Liver (tissue), 9 donors: ENCODE measurements around the gene EFCAB12. TPM values are rescaled to one million over a fixed set of nuclear protein-coding genes. Genes with fewer than 3 reads are reported as not detected.
"Not testable (repeated sequence)": the region's sequence is repeated elsewhere in the genome, so short reads cannot be mapped to it uniquely, and the experiment has no call there.

Experiments
- DNase-seq: peaks from one replicate; pipeline ENCODE4 v3.0.0-alpha.2; 2017; ENCODE audit warnings: low spot score
- H3K27ac ChIP-seq, 2 donors: one replicate each; pipeline ENCODE4 v1.7.0; 2013; ENCODE audit warnings: inconsistent platforms in 2 of 2, low read length in 2 of 2, control low read depth in 1 of 2, low read depth in 1 of 2, mild to moderate bottlenecking in 1 of 2
- H3K27me3 ChIP-seq, 4 donors: one replicate each; pipeline versions ENCODE4 v1.6.1 to v1.7.0; 2013; ENCODE audit warnings: low read length in 3 of 4, inconsistent platforms in 1 of 4, mild to moderate bottlenecking in 1 of 4, moderate library complexity in 1 of 4; ENCODE audit not compliant: control insufficient read depth in 4 of 4, insufficient read depth in 4 of 4
- H3K36me3 ChIP-seq, 4 donors: one replicate each; pipeline versions ENCODE4 v1.6.1 to v1.7.0; 2013; ENCODE audit warnings: low read length in 3 of 4, mild to moderate bottlenecking in 3 of 4, low read depth in 1 of 4, moderate library complexity in 1 of 4; ENCODE audit not compliant: control insufficient read depth in 4 of 4, insufficient read depth in 3 of 4
- H3K4me1 ChIP-seq, 4 donors: one replicate each; pipeline versions ENCODE4 v1.6.1 to v1.7.0; 2013; ENCODE audit warnings: low read length in 3 of 4, mild to moderate bottlenecking in 3 of 4, moderate library complexity in 1 of 4; ENCODE audit not compliant: control insufficient read depth in 4 of 4, insufficient read depth in 4 of 4
- H3K4me3 ChIP-seq, 3 donors: one replicate each; pipeline versions ENCODE4 v1.6.1 to v1.7.0; 2013; ENCODE audit warnings: low read length in 3 of 3, control low read depth in 1 of 3, low read depth in 1 of 3, mild to moderate bottlenecking in 1 of 3
- H3K9ac ChIP-seq, 2 donors: one replicate each; pipeline ENCODE4 v1.7.0; 2013; ENCODE audit warnings: low read length in 2 of 2, mild to moderate bottlenecking in 2 of 2, moderate library complexity in 2 of 2, control low read depth in 1 of 2, low read depth in 1 of 2
- H3K9me3 ChIP-seq, 4 donors: one replicate each; pipeline versions ENCODE4 v1.6.1 to v1.7.0; 2013; ENCODE audit warnings: low read length in 3 of 4; ENCODE audit not compliant: control insufficient read depth in 4 of 4
- HNF4A ChIP-seq, 2 donors: conservative IDR thresholded peaks; 2 replicates each; pipeline ENCODE4 v1.6.1; 2016; ENCODE audit warnings: antibody characterized with exemption in 2 of 2, mild to moderate bottlenecking in 2 of 2
- JUND ChIP-seq, 2 donors: IDR thresholded peaks; 2 replicates each; pipeline ENCODE4 v1.6.1; 2016; ENCODE audit warnings: antibody characterized with exemption in 2 of 2
- NR2F2 ChIP-seq: IDR thresholded peaks from 2 replicates; pipeline ENCODE4 v1.6.1; 2016; ENCODE audit warnings: antibody characterized with exemption
- RXRA ChIP-seq, 2 donors: IDR thresholded peaks; 2 replicates each; pipeline ENCODE4 v1.6.1; 2017 to 2018; ENCODE audit warnings: antibody characterized with exemption in 2 of 2, mild to moderate bottlenecking in 1 of 2
- SP1 ChIP-seq: IDR thresholded peaks from 2 replicates; pipeline ENCODE4 v1.6.1; 2018; ENCODE audit warnings: antibody characterized with exemption, mild to moderate bottlenecking
- TAF1 ChIP-seq: conservative IDR thresholded peaks from 2 replicates; pipeline ENCODE4 v1.6.1; 2016; ENCODE audit warnings: antibody characterized with exemption, mild to moderate bottlenecking
- YY1 ChIP-seq: IDR thresholded peaks from 2 replicates; pipeline ENCODE4 v1.6.1; 2016; ENCODE audit warnings: antibody characterized with exemption, mild to moderate bottlenecking
- WGBS: extraction: QIAGEN DNeasy Blood & Tissue Kit; methylation state at CpG from one replicate; pipeline ENCODE4 v1.1.7; 2013; 5-methylcytosine and 5-hydroxymethylcytosine counted together
- polyA plus RNA-seq, 2 donors: library from polyadenylated mRNA; stranded (reverse) in 1 of 2; unstranded in 1 of 2; fragments of 200-250 nt in 1 of 2; fragments of >200 nt in 1 of 2; fragmentation: Nextera tagmentation in 1 of 2; extraction: Ambion mirVana in 1 of 2; gene quantifications; one replicate each; pipeline versions ENCODE4 v1.2.1 to v1.2.3, GENCODE V29; 2013 to 2015
- total RNA-seq, 2 donors: library from RNA; depleted of rRNA; stranded (reverse); fragments of >200 nt; gene quantifications; one replicate each; pipeline ENCODE4 v1.2.3, GENCODE V29; 2014
- TF ChIP-seq, protein P1 (sequence below): IDR thresholded peaks from 2 replicates; pipeline ENCODE4 v1.6.1; 2016; ENCODE audit warnings: antibody characterized with exemption
- TF ChIP-seq, protein P2 (sequence below): IDR thresholded peaks from 2 replicates; pipeline ENCODE4 v1.6.1; 2016; ENCODE audit warnings: antibody characterized with exemption
- TF ChIP-seq, protein P3 (sequence below): IDR thresholded peaks from 2 replicates; pipeline ENCODE4 v1.6.1; 2016; ENCODE audit warnings: antibody characterized with exemption
- TF ChIP-seq, protein P4 (sequence below): fragments of 150-350 bp; IDR thresholded peaks from 2 replicates; pipeline ENCODE4 v1.5.1; 2017; ENCODE audit warnings: improper control_type of control experiment, low read depth, low read length; ENCODE audit not compliant: missing input control
- donor health status: healthy.
- donor health status: healthy.
- donor health status: healthy.
- donor health status: healthy.
- donor health status: healthy.

Gene EFCAB12
- total and polyA plus RNA-seq, 4 donors = 0.37 to 2.4 (median 0.65) TPM

DNA sequence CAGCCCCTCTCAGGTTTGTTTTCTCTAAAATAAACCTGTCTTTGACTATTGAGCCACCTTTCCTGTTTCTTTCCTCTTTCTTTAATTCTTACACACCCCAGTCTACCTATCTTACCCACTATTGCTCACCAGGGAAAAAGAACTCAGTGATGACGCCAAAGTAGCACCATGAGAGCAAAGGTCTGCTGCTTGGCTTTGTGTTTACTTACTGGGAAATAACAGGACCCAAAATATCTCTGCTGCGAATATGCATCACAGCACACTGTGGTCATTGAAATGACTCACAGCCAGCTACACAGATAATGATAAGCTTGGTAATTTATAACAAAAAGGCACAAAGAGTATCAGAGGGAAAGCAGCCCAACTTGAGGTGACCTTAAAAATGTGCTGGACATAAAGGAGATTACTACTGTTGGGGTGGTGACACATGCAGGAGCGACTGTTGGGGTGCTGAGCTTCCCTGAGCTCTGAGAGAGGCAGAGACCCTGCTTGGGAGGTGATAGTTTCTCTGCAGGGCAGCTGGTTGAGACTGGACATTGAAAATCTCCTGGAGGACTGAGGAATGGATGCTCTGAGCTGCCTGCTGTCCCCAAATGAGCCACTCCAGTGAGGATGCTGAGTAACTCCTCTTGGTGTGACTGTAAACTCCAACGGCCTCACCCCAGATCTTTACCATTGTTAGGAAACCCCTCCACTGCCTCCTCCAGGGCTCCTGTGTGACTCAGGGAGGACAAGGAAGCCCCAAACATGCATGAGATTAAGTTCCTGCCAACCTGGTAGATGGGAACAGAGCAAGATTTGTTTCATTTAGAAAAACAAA lies 14.5 kb downstream of the EFCAB12 start (continued):
- TF ChIP-seq JUND (IDR thresholded peaks at IDR 0.05) (peak; percentile 97), HNF4A (conservative IDR thresholded peaks at IDR 0.05) (peak; percentile 92 to 93)

DNA sequence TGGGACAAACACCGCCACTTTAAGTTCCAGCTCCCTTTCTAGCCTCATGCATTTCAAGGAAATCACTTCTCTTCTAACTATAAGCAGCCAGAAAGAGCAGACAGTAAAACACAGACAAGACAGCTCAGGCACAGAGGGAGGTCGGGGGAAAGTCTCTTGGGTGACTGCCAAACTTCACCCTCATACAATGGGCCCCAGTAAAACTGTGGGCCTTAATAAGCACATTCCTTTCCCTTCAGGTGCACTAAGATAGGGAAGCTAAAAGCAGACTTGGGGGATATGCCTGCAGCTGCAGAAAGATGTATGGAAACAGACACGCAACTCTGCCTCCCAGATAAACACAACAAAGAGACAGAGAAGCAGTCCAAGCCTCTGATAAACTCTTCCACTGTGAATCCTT lies 15.2 kb downstream of the EFCAB12 start:
- H3K27ac ChIP-seq = peak overlapping the region; percentile 29 to 74
- not testable (repeated sequence) for H3K9me3 ChIP-seq, DNase-seq, H3K4me3 ChIP-seq, H3K9ac ChIP-seq, H3K36me3 ChIP-seq, H3K27me3 ChIP-seq
- 47% methylated on average over 3 of the region's 3 CpGs for WGBS
- H3K4me1 ChIP-seq = peaks cover 0 to 10% (median 2%) of the 10 kb centered on the region in 4 donors

DNA sequence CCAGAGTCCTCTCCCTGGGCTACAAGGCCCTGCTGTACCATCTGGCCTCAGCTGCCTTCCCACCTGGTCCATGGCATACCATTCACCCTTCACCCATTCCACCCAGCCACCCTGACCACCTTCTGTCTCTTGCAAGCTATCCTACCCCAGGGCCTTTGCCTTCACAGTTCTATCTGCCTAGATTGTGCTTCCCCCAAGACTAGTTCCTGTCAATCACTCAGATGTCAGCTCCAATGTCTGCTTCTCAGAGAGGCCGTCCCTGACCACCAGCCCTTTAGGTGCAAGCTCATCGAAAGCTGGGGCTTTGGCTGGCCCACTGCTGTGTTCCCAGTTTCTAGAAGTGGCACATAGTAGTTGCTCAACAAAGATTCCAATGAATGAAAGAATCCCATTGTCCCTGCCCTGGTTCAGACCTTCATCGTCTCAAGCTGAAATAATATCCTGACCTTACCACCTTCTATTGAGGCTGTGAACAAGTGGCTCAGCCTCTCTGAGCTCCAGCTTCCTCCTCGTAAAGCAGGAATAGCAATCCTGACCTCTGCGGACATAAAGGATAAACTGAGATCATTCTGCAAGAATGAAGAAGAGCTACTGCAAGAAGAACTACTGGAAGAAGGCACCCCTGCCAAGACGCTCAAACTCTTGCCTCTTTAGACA lies 15.8 kb downstream of the EFCAB12 start:
- 87% methylated on average over 6 of the region's 6 CpGs for WGBS
- H3K4me1 ChIP-seq = peaks cover 0 to 6% (median 2%) of the 10 kb centered on the region in 4 donors
- H3K9me3 ChIP-seq = no peaks in the 10 kb centered on the region
- H3K27ac ChIP-seq = peak overlapping the region in 1 of 2 donors; percentile 6
- no peak overlapping the region for H3K9ac ChIP-seq
- no peak for DNase-seq
- no peak overlapping the region for H3K4me3 ChIP-seq
- H3K27me3 ChIP-seq = no peaks in the 10 kb centered on the region
- no peaks in the 10 kb centered on the region for H3K36me3 ChIP-seq
- TF ChIP-seq, protein P1, sequence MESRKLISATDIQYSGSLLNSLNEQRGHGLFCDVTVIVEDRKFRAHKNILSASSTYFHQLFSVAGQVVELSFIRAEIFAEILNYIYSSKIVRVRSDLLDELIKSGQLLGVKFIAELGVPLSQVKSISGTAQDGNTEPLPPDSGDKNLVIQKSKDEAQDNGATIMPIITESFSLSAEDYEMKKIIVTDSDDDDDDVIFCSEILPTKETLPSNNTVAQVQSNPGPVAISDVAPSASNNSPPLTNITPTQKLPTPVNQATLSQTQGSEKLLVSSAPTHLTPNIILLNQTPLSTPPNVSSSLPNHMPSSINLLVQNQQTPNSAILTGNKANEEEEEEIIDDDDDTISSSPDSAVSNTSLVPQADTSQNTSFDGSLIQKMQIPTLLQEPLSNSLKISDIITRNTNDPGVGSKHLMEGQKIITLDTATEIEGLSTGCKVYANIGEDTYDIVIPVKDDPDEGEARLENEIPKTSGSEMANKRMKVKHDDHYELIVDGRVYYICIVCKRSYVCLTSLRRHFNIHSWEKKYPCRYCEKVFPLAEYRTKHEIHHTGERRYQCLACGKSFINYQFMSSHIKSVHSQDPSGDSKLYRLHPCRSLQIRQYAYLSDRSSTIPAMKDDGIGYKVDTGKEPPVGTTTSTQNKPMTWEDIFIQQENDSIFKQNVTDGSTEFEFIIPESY = no peak
- TF ChIP-seq, protein P2, sequence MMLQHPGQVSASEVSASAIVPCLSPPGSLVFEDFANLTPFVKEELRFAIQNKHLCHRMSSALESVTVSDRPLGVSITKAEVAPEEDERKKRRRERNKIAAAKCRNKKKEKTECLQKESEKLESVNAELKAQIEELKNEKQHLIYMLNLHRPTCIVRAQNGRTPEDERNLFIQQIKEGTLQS = no peak
- TF ChIP-seq TAF1 (no peak), YY1 (no peak), SP1 (no peak)

DNA sequence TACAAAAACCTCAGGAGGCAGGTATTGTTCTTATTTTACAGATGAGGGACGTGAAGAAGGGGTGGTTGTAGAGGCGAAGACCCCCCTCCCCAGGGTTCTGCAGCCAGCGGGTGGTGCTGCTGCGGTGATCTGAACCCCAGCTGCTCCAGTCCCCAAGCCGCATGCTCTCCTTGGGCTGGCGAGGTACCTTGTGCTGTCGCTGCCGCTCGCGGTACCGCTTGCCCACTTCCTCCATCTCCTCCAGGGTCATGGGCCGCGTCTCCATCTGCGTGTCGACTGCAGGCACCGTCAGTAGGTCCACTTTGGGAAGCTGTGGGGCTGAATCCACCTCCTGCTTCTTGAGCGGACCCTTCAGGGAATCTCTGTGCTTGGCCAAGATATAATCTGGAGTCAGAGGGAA lies 17.5 kb downstream of the EFCAB12 start:
- no peak for TF ChIP-seq TAF1
- no peak for TF ChIP-seq YY1
- TF ChIP-seq, protein P2 = no peak
- TF ChIP-seq RXRA (IDR thresholded peaks at IDR 0.05) = no peak
- TF ChIP-seq NR2F2 = no peak
- TF ChIP-seq JUND (IDR thresholded peaks at IDR 0.05) = no peak
- no peak for TF ChIP-seq HNF4A (conservative IDR thresholded peaks at IDR 0.05)
- TF ChIP-seq, protein P3, sequence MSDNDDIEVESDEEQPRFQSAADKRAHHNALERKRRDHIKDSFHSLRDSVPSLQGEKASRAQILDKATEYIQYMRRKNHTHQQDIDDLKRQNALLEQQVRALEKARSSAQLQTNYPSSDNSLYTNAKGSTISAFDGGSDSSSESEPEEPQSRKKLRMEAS = no peak
- TF ChIP-seq, protein P4, sequence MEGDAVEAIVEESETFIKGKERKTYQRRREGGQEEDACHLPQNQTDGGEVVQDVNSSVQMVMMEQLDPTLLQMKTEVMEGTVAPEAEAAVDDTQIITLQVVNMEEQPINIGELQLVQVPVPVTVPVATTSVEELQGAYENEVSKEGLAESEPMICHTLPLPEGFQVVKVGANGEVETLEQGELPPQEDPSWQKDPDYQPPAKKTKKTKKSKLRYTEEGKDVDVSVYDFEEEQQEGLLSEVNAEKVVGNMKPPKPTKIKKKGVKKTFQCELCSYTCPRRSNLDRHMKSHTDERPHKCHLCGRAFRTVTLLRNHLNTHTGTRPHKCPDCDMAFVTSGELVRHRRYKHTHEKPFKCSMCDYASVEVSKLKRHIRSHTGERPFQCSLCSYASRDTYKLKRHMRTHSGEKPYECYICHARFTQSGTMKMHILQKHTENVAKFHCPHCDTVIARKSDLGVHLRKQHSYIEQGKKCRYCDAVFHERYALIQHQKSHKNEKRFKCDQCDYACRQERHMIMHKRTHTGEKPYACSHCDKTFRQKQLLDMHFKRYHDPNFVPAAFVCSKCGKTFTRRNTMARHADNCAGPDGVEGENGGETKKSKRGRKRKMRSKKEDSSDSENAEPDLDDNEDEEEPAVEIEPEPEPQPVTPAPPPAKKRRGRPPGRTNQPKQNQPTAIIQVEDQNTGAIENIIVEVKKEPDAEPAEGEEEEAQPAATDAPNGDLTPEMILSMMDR = no peak
- no peak for DNase-seq
- WGBS = 96% methylated on average over 17 of the region's 17 CpGs
- Histone ChIP-seq H3K36me3 (no peaks in the 10 kb centered on the region), H3K9me3 (no peaks in the 10 kb centered on the region), H3K4me1 (peaks cover 0 to 6% (median 2%) of the 10 kb centered on the region in 4 donors), H3K4me3 (no peak overlapping the region), H3K27me3 (no peaks in the 10 kb centered on the region), H3K9ac (no peak overlapping the region), H3K27ac (no peak overlapping the region)
